Stimulated activated CD4-positive, alpha-beta T cell treated with anti-CD3 and anti-CD28 coated beads, Interleukin-1b, Interleukin-23, amount 100 ng/mL, for 4 hours (primary cell): ENCODE results near the gene AADACL4.
"Not testable (repeated sequence)": the region's sequence is repeated elsewhere in the genome, so short reads cannot be mapped to it uniquely, and the experiment has no call there.

Experiments
- DNase-seq, 2 donors: peaks; one replicate each; pipeline ENCODE4 v3.0.0-alpha.2; 2020; ENCODE audit warnings: low read depth in 2 of 2

Gene AADACL4

DNA sequence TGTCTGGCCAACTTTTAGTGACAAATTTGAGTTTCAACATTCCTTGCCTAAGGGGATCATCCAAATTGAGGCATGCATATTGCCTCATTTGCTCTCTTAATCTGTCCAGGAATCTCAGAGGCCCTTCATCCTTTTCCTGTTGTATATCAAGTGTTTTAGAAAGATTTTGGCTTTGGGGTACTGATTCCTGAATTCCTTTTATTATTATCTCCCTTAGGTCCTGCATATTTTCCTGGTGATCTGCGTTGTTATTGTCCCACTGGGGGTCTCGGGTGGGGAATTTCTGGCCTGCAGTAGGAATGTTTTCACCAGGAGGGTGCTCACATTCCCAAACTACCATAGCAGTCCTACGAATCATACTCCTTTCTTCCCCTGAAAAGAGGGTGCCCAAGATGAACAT, 67.7 kb downstream of the AADACL4 start:
- no peak for DNase-seq

DNA sequence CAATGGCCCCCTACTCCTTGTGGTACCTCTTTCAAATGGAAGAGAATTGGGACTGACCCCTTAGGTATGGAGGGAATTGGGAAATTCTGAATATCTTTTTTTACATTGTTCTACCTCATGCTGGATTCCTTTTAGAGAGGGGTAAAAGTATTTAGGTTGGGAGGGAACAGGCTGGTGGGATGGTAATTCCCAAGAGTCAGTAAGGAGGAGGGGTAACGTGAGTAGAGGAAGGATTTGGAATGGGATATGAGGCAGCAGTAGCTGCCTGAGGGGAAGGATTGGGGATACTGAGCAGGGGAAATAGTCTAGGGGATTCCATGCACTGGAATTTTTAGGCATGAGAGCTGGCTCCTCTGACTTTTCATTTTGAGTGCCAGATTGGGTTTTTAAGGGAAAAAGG, 68.2 kb downstream of the AADACL4 start:
- no peak for DNase-seq

GRCh38 chr1:12712929-12713328, 69.0 kb downstream of the AADACL4 start:
- no peak for DNase-seq

DNA sequence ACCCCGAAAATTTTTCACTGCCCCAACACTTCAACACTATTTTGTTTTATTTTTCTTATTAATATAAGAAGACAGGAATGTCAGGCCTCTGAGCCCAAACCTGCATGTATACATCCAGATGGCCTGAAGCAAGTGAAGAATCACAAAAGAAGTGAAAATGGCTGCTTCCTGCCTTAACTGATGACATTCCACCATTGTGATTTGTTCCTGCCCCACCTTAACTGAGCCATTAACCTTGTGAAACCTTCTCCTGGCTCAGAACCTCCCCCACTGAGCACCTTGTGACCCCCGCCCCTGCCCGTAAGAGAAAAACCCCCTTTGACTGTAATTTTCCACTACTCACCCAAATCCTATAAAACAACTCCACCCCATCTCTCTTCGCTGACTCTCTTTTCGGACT, 69.8 kb downstream of the AADACL4 start:
- not testable (repeated sequence) for DNase-seq

DNA sequence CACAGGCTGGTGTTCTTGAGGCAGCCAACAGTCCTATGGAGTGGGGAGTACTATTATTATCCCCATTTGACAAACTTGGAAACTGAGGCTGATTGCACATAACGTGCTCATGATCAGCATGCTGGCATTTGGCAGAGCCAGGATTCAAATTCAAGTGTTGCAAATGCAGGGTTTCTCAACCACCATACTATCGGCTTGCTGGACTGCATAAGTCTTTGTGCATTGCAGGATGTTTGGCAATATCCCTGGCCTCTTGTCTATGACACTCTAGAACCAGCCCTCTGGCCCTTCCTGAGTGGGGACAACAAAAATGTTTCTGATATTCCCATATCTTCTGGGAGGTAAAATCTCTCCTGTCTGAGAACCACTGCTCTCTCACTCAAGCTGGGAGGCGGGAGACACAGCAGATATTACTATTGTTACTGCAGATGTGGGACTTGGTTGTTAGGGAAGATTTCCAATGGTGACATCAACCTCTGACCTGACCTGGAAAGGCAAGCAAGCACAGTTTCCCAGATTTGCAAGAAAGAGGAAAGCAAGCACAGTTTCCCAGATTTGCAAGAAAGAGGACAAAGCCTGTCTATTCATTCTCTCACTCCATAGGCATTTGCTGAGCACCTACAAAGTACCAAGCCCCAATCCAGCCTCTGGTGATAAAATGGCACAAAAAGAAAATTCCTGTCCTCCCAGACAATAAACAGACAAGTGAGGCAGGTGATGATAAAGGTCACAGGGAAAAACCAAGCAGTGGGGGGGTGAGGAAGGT, 71.0 kb downstream of the AADACL4 start:
- DNase-seq: no peak

GRCh38 chr1:12715896-12716437, 72.1 kb downstream of the AADACL4 start, which contains the start of gene AADACL3:
AADACL3 (plus strand) TSS chr1:12716110; CDS start chr1:12716177, 67 bp downstream.
- DNase-seq: no peak
